HCT116 (cell line): ENCODE data around the gene CSF1R.

Experiments
- CTCF ChIP-seq, 3 experiments: fragments of 200-600 bp in 1 of 3; sonication (generic) in 1 of 3; IDR thresholded peaks in 2 of 3; conservative IDR thresholded peaks in 1 of 3; 2 replicates each; pipeline ENCODE4 v1.5.1; 2012 to 2017; ENCODE audit warnings: low read depth in 2 of 3, low read length in 2 of 3, antibody characterized with exemption in 1 of 3, borderline replicate concordance in 1 of 3, control low read depth in 1 of 3, mild to moderate bottlenecking in 1 of 3, mixed read lengths in 1 of 3, mixed run types in 1 of 3, moderate library complexity in 1 of 3; ENCODE audit not compliant: insufficient read depth in 1 of 3
- ZBTB33 ChIP-seq: IDR thresholded peaks from 2 replicates; pipeline ENCODE4 v1.6.1; 2011; ENCODE audit warnings: mild to moderate bottlenecking, low read length, moderate library complexity; ENCODE audit not compliant: insufficient replicate concordance; ENCODE audit errors: extremely low read depth
- ZNF274 ChIP-seq: fragments of 200-500 bp; sonication (Bioruptor generic); IDR thresholded peaks from 2 replicates; pipeline ENCODE4 v1.6.1; 2014; ENCODE audit warnings: mild to moderate bottlenecking, low read depth, low read length, inconsistent platforms

GRCh38 chr5:150114773-150115408 lies 28.5 kb upstream of the CSF1R start:
- TF ChIP-seq ZBTB33 (no peak), CTCF (IDR thresholded peaks at IDR 0.05 in 2 of 3, conservative IDR thresholded peaks at IDR 0.05 in 1 of 3; ENCODE audit: borderline replicate concordance in 1 of 3, insufficient read depth in 1 of 3, low read depth in 2 of 3, low read length in 2 of 3) (no peak), ZNF274 (no peak)
